A549 (cell line): ENCODE measurements around the gene LMF1.

Experiments
- EHMT2 ChIP-seq: fragments of 200-600 bp; sonication (generic); IDR thresholded peaks from 2 replicates; pipeline ENCODE4 v1.6.1; 2016; ENCODE audit warnings: antibody characterized with exemption, low read depth, mild to moderate bottlenecking, moderate library complexity
- JUN ChIP-seq, 2 experiments: fragments of >200 bp; sonication (Bioruptor Twin); formaldehyde crosslinking; IDR thresholded peaks; 2 replicates in 1 of 2; 3 replicates in 1 of 2; pipeline ENCODE4 v1.6.1; 2016 to 2017
- KDM1A ChIP-seq: fragments of 200-600 bp; sonication (generic); IDR thresholded peaks from 2 replicates; pipeline ENCODE4 v1.6.1; 2016; ENCODE audit warnings: low read depth, mild to moderate bottlenecking
- POLR2A ChIP-seq: IDR thresholded peaks from 2 replicates; pipeline ENCODE4 v1.6.1; 2012; ENCODE audit warnings: mild to moderate bottlenecking, low read length
- RNF2 ChIP-seq: fragments of 200-600 bp; sonication (generic); IDR thresholded peaks from 2 replicates; pipeline ENCODE4 v1.6.1; 2016; ENCODE audit warnings: low read depth, mild to moderate bottlenecking, antibody characterized with exemption, moderate library complexity, borderline replicate concordance
- TF ChIP-seq, protein P1 (sequence below): fragments of >200 bp; sonication (Bioruptor Twin); formaldehyde crosslinking; IDR thresholded peaks from 3 replicates; pipeline ENCODE4 v1.5.1; 2016
- TF ChIP-seq, protein P2 (sequence below): IDR thresholded peaks from 2 replicates; pipeline ENCODE4 v1.6.1; 2012; ENCODE audit warnings: low read depth, borderline replicate concordance
- TF ChIP-seq, protein P3 (sequence below): fragments of 200-600 bp; sonication (generic); IDR thresholded peaks from 2 replicates; pipeline ENCODE4 v1.6.1; 2016; ENCODE audit warnings: antibody characterized with exemption, mild to moderate bottlenecking, moderate library complexity
- TF ChIP-seq, protein P4 (sequence below): fragments of 150-350 bp; IDR thresholded peaks from 2 replicates; pipeline ENCODE4 v1.6.1; 2014; ENCODE audit warnings: low read depth, mild to moderate bottlenecking, low read length

DNA sequence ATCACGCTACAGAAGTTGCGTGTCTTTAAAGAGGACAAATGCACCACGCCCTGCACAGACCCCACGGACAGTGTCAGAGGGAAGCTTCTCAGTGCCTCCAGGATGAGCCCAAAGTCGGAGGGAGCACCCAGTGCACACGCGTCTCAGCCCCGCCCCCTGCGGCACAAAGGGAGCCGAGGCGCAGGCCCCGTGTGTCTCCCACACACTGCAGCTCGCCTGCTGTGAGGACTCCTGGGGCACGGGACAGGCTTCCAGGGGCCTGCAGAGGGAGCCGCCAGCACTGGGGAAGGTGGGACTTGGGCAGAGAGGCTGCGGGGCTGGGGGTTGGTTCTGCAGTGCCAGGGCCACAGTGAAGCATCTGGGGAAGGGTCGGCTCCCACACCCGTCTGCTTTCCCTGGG is 77.4 kb downstream of the LMF1 start:
- TF ChIP-seq, protein P1, sequence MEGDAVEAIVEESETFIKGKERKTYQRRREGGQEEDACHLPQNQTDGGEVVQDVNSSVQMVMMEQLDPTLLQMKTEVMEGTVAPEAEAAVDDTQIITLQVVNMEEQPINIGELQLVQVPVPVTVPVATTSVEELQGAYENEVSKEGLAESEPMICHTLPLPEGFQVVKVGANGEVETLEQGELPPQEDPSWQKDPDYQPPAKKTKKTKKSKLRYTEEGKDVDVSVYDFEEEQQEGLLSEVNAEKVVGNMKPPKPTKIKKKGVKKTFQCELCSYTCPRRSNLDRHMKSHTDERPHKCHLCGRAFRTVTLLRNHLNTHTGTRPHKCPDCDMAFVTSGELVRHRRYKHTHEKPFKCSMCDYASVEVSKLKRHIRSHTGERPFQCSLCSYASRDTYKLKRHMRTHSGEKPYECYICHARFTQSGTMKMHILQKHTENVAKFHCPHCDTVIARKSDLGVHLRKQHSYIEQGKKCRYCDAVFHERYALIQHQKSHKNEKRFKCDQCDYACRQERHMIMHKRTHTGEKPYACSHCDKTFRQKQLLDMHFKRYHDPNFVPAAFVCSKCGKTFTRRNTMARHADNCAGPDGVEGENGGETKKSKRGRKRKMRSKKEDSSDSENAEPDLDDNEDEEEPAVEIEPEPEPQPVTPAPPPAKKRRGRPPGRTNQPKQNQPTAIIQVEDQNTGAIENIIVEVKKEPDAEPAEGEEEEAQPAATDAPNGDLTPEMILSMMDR = no peak
- TF ChIP-seq POLR2A (no peak), EHMT2 (no peak), RNF2 (no peak), KDM1A (no peak), JUN (IDR thresholded peaks at IDR 0.05) (no peak)
- TF ChIP-seq, protein P2, sequence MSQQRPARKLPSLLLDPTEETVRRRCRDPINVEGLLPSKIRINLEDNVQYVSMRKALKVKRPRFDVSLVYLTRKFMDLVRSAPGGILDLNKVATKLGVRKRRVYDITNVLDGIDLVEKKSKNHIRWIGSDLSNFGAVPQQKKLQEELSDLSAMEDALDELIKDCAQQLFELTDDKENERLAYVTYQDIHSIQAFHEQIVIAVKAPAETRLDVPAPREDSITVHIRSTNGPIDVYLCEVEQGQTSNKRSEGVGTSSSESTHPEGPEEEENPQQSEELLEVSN = no peak
- TF ChIP-seq, protein P3, sequence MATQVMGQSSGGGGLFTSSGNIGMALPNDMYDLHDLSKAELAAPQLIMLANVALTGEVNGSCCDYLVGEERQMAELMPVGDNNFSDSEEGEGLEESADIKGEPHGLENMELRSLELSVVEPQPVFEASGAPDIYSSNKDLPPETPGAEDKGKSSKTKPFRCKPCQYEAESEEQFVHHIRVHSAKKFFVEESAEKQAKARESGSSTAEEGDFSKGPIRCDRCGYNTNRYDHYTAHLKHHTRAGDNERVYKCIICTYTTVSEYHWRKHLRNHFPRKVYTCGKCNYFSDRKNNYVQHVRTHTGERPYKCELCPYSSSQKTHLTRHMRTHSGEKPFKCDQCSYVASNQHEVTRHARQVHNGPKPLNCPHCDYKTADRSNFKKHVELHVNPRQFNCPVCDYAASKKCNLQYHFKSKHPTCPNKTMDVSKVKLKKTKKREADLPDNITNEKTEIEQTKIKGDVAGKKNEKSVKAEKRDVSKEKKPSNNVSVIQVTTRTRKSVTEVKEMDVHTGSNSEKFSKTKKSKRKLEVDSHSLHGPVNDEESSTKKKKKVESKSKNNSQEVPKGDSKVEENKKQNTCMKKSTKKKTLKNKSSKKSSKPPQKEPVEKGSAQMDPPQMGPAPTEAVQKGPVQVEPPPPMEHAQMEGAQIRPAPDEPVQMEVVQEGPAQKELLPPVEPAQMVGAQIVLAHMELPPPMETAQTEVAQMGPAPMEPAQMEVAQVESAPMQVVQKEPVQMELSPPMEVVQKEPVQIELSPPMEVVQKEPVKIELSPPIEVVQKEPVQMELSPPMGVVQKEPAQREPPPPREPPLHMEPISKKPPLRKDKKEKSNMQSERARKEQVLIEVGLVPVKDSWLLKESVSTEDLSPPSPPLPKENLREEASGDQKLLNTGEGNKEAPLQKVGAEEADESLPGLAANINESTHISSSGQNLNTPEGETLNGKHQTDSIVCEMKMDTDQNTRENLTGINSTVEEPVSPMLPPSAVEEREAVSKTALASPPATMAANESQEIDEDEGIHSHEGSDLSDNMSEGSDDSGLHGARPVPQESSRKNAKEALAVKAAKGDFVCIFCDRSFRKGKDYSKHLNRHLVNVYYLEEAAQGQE = no peak
- TF ChIP-seq, protein P4, sequence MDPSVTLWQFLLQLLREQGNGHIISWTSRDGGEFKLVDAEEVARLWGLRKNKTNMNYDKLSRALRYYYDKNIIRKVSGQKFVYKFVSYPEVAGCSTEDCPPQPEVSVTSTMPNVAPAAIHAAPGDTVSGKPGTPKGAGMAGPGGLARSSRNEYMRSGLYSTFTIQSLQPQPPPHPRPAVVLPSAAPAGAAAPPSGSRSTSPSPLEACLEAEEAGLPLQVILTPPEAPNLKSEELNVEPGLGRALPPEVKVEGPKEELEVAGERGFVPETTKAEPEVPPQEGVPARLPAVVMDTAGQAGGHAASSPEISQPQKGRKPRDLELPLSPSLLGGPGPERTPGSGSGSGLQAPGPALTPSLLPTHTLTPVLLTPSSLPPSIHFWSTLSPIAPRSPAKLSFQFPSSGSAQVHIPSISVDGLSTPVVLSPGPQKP = no peak
